Endothelial cell of umbilical vein (primary cell): Measurements from ENCODE around the gene LRRC10B. TPM values are rescaled to one million over a fixed set of nuclear protein-coding genes. Genes with fewer than 3 reads are reported as not detected.

Experiments
- BruUV-seq: library from RNA; stranded (reverse); fragments of 400-500 nt; replicated peaks from 2 replicates; lab custom pipeline; 2021; lab: Mats Ljungman, UMichigan
- CTCF ChIA-PET: fragments of 300-600, 350-600 bp; sonication (Branson Sonifier 250); formaldehyde crosslinking; loops from one replicate; lab custom pipeline; 2021; ENCODE audit warnings: antibody characterized with exemption, inconsistent platforms; lab: Charles Lee
- POLR2A ChIA-PET: fragments of 300-600, 350-600 bp; sonication (Branson Sonifier 250); formaldehyde crosslinking; loops from one replicate; lab custom pipeline; 2021; ENCODE audit warnings: antibody characterized with exemption, inconsistent platforms; lab: Charles Lee
- DNase-seq: peaks from one replicate; pipeline ENCODE4 v3.0.0-alpha.2; 2011; ENCODE audit warnings: low read depth, low spot score
- FAIRE-seq: peaks from 2 replicates; lab custom pipeline; 2011; peaks lifted over from hg19 to GRCh38; lab: Jason Lieb, UNC
- H2AFZ ChIP-seq: 2 replicates; pipeline ENCODE4 v1.6.0; 2012; ENCODE audit warnings: low read depth, low read length, control low read depth, inconsistent platforms
- H3K27ac ChIP-seq: 2 replicates; pipeline ENCODE4 v1.5.1; 2011; ENCODE audit warnings: low read depth, mild to moderate bottlenecking, control low read depth, low read length, moderate library complexity; ENCODE audit not compliant: insufficient read depth
- H3K27me3 ChIP-seq, 2 experiments: 2 replicates each; pipeline versions ENCODE4 v1.6.0 to v1.6.1; 2011; ENCODE audit warnings: low read length in 2 of 2, mixed read lengths in 1 of 2; ENCODE audit not compliant: control insufficient read depth in 2 of 2, insufficient read depth in 2 of 2
- H3K36me3 ChIP-seq, 2 experiments: 2 replicates in 1 of 2; 3 replicates in 1 of 2; pipeline ENCODE4 v1.5.1; 2011; ENCODE audit warnings: low read length in 2 of 2, mild to moderate bottlenecking in 1 of 2, moderate library complexity in 1 of 2; ENCODE audit not compliant: control insufficient read depth in 2 of 2, insufficient read depth in 2 of 2; ENCODE audit errors: extremely low read depth in 1 of 2
- H3K4me1 ChIP-seq: 3 replicates; pipeline ENCODE4 v1.5.1; 2011; ENCODE audit warnings: mild to moderate bottlenecking, low read length; ENCODE audit not compliant: control insufficient read depth, insufficient read depth; ENCODE audit errors: extremely low read depth
- H3K4me2 ChIP-seq: 2 replicates; pipeline ENCODE4 v1.6.1; 2011; ENCODE audit warnings: low read length, control low read depth, mixed read lengths; ENCODE audit not compliant: insufficient read depth
- H3K4me3 ChIP-seq, 3 experiments: fragments of 200-600 bp in 1 of 3; sonication (generic), shearing (Covaris generic) in 1 of 3; replicated peaks in 1 of 3; 2 replicates each; pipeline ENCODE4 v1.5.1; 2011 to 2016; ENCODE audit warnings: control low read depth in 3 of 3, low read length in 3 of 3, mild to moderate bottlenecking in 2 of 3, inconsistent platforms in 1 of 3, low read depth in 1 of 3, moderate library complexity in 1 of 3; ENCODE audit not compliant: insufficient read depth in 1 of 3
- H3K79me2 ChIP-seq: 2 replicates; pipeline ENCODE4 v1.6.0; 2012; ENCODE audit warnings: low read length, inconsistent platforms; ENCODE audit not compliant: control insufficient read depth, insufficient read depth
- H3K9ac ChIP-seq: replicated peaks from 2 replicates; pipeline ENCODE3; 2011; ENCODE audit warnings: low read length, control low read depth; ENCODE audit not compliant: insufficient read depth; ENCODE audit errors: extremely low read depth
- H3K9me1 ChIP-seq: replicated peaks from 3 replicates; pipeline ENCODE4 v1.6.0; 2011; ENCODE audit warnings: mild to moderate bottlenecking, low read length; ENCODE audit not compliant: control insufficient read depth, insufficient read depth; ENCODE audit errors: extremely low read depth
- H3K9me3 ChIP-seq: replicated peaks from 2 replicates; pipeline ENCODE4 v1.5.1; 2012; ENCODE audit warnings: low read length, inconsistent platforms; ENCODE audit not compliant: control insufficient read depth, insufficient read depth
- H4K20me1 ChIP-seq: replicated peaks from 2 replicates; pipeline ENCODE3; 2011; ENCODE audit warnings: mild to moderate bottlenecking, low read length; ENCODE audit not compliant: control insufficient read depth, insufficient read depth; ENCODE audit errors: extremely low read depth
- CTCF ChIP-seq, 2 donors: IDR thresholded peaks; 1 replicate in 1 of 2; 2 replicates in 1 of 2; pipeline ENCODE4 v1.5.1; 2011; ENCODE audit warnings: low read length in 2 of 2, mild to moderate bottlenecking in 2 of 2, moderate library complexity in 2 of 2, control low read depth in 1 of 2, inconsistent platforms in 1 of 2, low read depth in 1 of 2; ENCODE audit not compliant: insufficient read depth in 1 of 2; ENCODE audit errors: extremely low read depth in 1 of 2
- EZH2 ChIP-seq: IDR thresholded peaks from 2 replicates; pipeline ENCODE4 v1.6.1; 2012; ENCODE audit warnings: borderline replicate concordance, low read depth, mild to moderate bottlenecking, moderate library complexity, low read length, inconsistent platforms; ENCODE audit not compliant: severe bottlenecking
- FOS ChIP-seq: IDR thresholded peaks from 2 replicates; pipeline ENCODE4 v1.6.1; 2011; ENCODE audit warnings: mild to moderate bottlenecking, low read length, moderate library complexity, borderline replicate concordance; ENCODE audit not compliant: insufficient read depth
- GATA2 ChIP-seq: IDR thresholded peaks from 2 replicates; pipeline ENCODE4 v1.7.0; 2011; ENCODE audit warnings: low read depth, mild to moderate bottlenecking, moderate library complexity, mixed read lengths, low read length; ENCODE audit not compliant: insufficient read length, insufficient read depth
- JUN ChIP-seq: IDR thresholded peaks from 2 replicates; pipeline ENCODE4 v1.6.1; 2011; ENCODE audit warnings: borderline replicate concordance, low read depth; ENCODE audit not compliant: insufficient read length, insufficient read depth
- MAX ChIP-seq: IDR thresholded peaks from 2 replicates; pipeline ENCODE4 v1.6.1; 2011; ENCODE audit not compliant: insufficient read depth, insufficient read length
- MYC ChIP-seq: IDR thresholded peaks from one replicate; pipeline ENCODE4 v1.6.1; 2011; ENCODE audit warnings: mild to moderate bottlenecking, low read depth, low read length
- POLR2A ChIP-seq: IDR thresholded peaks from 2 replicates; pipeline ENCODE4 v1.6.1; 2012; ENCODE audit warnings: low read depth, mild to moderate bottlenecking, control low read depth, low read length
- POLR2AphosphoS5 ChIP-seq: IDR thresholded peaks from 2 replicates; pipeline ENCODE4 v1.6.1; 2012; ENCODE audit warnings: low read depth, mild to moderate bottlenecking, control low read depth, low read length, moderate library complexity; ENCODE audit not compliant: insufficient read depth
- dilution Hi-C: fragments of 300-500 bp; cut with MboI; formaldehyde crosslinking; loops from one replicate; pipeline ENCODE4 v1.15.0; 2019; ENCODE audit warnings: low sequenced_read_pairs; ENCODE audit not compliant: extremely low pct_ligation_motif_present
- intact Hi-C: fragments of 100-400 bp; cut with micrococcal nuclease; formaldehyde crosslinking; loops from one replicate; pipeline ENCODE4 v1.10.0; 2022
- polyA plus RNA-seq, 4 experiments: library from polyadenylated mRNA; depleted of rRNA in 3 of 4; stranded (reverse) in 3 of 4; unstranded in 1 of 4; fragments of >200 nt; gene quantifications; 2 replicates each; pipeline versions ENCODE4 v1.2.1 to v1.2.3, GENCODE V29; 2011 to 2012; ENCODE audit warnings: missing spikeins in 1 of 4
- total RNA-seq: library from RNA; stranded (reverse); gene quantifications from 2 replicates; pipeline ENCODE4 v1.2.3, GENCODE V29; 2021

LRRC10B gene
- total and polyA plus RNA-seq, 2 donors (not counting 3 experiments of a cell fraction or from before 2014, with no cell fraction given) = not detected

- intact Hi-C loops = no loop called here
These were observed 2.8 kb downstream of the LRRC10B start for GRCh38 chr11:61511383-61511782.

GRCh38 chr11:61512435-61512834 is 3.9 kb downstream of the LRRC10B start:
- H3K9ac ChIP-seq = no peak overlapping the region
- no peak for TF ChIP-seq CTCF (IDR thresholded peaks at IDR 0.05; ENCODE audit: extremely low read depth in 1 of 2, insufficient read depth in 1 of 2, low read depth in 1 of 2, low read length in 2 of 2)
- no peak for TF ChIP-seq MYC
- no peak for TF ChIP-seq FOS
- TF ChIP-seq GATA2 = no peak
- no peak for TF ChIP-seq POLR2AphosphoS5
- no peak for TF ChIP-seq EZH2
- TF ChIP-seq POLR2A = no peak
- no peak for TF ChIP-seq JUN
- no peak for TF ChIP-seq MAX
- no peak overlapping the region for H3K27ac ChIP-seq
- ChIA-PET POLR2A (no interaction called here), CTCF (interaction anchor here (1.2 to 9.0 kb wide), 2 partner anchors 19 to 65 kb away, joined by 3 to 229 read pairs; no protein-coding TSS in a partner anchor)
- no peaks in the 10 kb centered on the region for H3K79me2 ChIP-seq
- dilution Hi-C loops = no loop called here
- H2AFZ ChIP-seq = no peak overlapping the region
- intact Hi-C loops = no loop called here
- peaks cover 4% of the 10 kb centered on the region for H3K4me1 ChIP-seq
- no TSS peak for BruUV-seq
- no peak overlapping the region for H3K4me3 ChIP-seq
- H3K4me2 ChIP-seq = no peak overlapping the region
- H3K27me3 ChIP-seq = peaks cover 19 to 30% of the 10 kb centered on the region in 2 experiments
- no peaks in the 10 kb centered on the region for H4K20me1 ChIP-seq
- no peaks in the 10 kb centered on the region for H3K9me3 ChIP-seq
- no peaks in the 10 kb centered on the region for H3K9me1 ChIP-seq
- DNase-seq = no peak
- no peak for FAIRE-seq
- no peaks in the 10 kb centered on the region for H3K36me3 ChIP-seq

More at GRCh38 chr11:61511383-61511782, 2.8 kb downstream of the LRRC10B start:
- TF ChIP-seq GATA2 (no peak), JUN (no peak)
- no peak overlapping the region for H3K9ac ChIP-seq
- FAIRE-seq = no peak
- H3K9me3 ChIP-seq = no peaks in the 10 kb centered on the region
- H3K27ac ChIP-seq = no peak overlapping the region
- no TSS peak for BruUV-seq
- no peak overlapping the region for H3K4me3 ChIP-seq
- dilution Hi-C loops = no loop called here
- no peaks in the 10 kb centered on the region for H3K36me3 ChIP-seq
- H3K9me1 ChIP-seq = no peaks in the 10 kb centered on the region
- no peak overlapping the region for H2AFZ ChIP-seq
- no peak for DNase-seq
- no peak overlapping the region for H3K4me2 ChIP-seq
- H3K79me2 ChIP-seq = no peaks in the 10 kb centered on the region
- H3K27me3 ChIP-seq = peaks cover 26 to 38% of the 10 kb centered on the region in 2 experiments
- no peaks in the 10 kb centered on the region for H3K4me1 ChIP-seq
- POLR2A ChIA-PET = no interaction called here
- H4K20me1 ChIP-seq = no peaks in the 10 kb centered on the region
- CTCF ChIA-PET = interaction anchor here (9.0 kb wide), 1 partner anchor 64 kb away, joined by 229 read pairs; no protein-coding TSS in a partner anchor
